HG02870 (cell line): ENCODE data around the gene TBX5.

ENCODE experiments used
- ATAC-seq: cut with Tn5 transposase; IDR thresholded peaks from one replicate; pipeline ENCODE4 v1.9.1; 2021; ENCODE audit warnings: mild to moderate bottlenecking, moderate library complexity; ENCODE audit not compliant: unreplicated experiment

TBX5 gene

DNA sequence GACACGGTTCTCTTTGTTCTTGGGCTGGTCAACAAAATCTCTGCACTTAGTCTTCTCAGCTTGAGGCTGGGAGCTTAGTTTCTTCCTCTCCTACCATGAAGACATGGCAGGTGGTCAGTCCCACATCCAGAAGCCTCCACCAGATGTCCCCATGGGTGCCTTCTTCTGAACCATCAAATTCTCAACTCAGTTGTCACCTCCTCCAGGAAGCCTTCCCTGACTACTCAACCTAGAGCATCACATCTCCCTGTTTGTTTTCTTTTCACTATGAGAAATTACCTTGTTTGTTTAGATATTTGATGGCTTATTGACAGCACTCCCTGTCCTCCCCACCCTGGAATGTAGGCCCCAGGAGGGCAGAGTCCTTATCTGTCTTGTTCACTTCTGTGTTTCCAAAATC is 84.4 kb downstream of the TBX5 start:
- ATAC-seq: no peak

DNA sequence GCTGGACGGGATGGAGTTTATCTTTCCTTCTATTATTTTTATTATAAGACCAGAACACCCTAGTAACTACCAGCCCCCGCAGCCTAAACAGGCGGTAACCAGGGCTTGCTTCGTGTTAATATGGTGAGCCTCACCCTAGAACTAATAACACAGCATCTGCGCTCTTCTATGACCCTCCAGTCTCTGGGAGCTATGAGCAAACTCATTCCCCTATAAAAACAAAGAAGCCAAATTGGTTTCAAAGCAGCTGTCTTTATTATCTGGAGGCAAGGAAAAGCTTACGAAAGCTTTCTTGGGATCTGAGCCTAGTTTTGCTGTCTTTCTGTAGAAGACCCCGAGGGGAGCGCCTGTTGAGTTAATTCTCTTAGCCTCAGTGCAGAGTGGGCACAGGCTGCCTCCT is 85.0 kb downstream of the TBX5 start:
- ATAC-seq: no peak

DNA sequence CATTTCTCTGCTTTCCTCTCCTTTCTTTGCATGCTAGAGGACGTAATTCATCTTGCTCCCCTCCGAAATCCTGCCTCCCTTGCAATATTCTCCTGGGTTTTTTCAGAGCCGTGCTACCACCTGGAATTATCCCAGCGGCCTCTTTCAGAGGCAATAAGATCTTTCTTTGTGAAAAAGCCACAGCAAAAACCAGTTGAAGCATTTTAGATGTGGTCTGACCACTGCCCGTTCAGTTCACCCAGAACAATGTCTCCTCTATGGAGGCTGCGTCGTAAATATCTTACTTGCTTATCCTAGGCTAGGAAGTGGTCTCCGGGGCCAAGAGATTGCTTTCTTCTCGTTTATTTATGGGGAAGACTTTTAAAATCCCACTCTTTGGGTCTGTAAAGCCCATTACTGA is 85.8 kb downstream of the TBX5 start:
- no peak for ATAC-seq

DNA sequence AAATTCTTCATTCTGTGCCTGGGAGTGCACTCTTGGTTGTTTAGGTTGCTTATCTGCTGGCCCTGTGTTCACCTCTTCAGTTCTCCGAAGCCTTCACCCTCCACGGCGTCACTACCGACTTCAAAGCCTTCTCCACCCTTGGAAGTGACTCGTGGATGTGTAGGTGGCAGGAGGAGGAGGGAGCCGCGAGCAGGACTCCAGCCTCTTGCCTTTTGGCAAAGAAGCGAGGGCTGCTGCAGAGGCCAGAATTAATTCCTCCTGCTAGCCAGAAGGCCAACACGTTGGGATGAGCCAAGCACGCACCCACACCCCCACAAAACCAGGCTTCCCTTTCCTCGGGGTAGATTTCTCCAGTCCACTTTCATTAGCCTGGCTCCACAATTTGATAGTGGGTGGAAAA is 86.5 kb downstream of the TBX5 start:
- no peak for ATAC-seq

DNA sequence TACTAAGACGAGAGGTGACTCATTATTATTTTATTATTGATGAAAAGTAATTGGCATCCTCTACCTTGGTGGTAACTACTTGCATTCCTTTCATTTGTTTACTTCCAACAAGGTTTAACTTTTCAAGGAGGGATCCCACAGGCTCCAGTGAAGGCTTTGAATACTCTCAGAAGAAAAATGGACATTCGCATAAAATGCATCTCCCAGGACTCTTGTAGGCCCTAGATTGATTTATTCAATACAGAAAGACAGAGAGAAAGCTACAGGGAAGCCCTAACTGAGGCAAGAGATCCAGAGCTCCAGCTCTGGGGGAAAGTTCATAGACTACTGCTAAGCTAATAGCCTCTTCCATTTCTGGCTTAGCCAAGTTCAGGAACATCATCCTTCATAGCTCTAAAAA is 87.0 kb downstream of the TBX5 start:
- no peak for ATAC-seq

DNA sequence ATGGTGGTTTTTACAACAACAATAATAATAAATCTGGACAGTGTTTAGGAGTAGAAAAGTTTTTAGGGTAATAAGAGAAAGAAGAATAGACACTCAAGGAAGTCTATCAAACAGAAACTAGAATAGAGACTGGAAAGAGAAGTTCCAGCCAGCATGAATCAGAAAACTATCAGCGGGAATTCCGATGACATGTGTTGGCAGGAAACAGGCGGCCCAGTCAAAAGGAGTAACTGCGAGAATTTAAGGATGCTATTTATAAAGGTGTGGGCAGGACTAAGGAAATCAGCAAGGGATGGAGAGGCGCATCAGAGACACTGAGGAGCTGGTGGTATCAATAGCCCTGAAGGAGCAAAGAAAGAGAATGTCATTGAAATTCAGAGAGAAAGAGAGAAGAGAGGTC is 89.9 kb downstream of the TBX5 start:
- ATAC-seq: no peak

DNA sequence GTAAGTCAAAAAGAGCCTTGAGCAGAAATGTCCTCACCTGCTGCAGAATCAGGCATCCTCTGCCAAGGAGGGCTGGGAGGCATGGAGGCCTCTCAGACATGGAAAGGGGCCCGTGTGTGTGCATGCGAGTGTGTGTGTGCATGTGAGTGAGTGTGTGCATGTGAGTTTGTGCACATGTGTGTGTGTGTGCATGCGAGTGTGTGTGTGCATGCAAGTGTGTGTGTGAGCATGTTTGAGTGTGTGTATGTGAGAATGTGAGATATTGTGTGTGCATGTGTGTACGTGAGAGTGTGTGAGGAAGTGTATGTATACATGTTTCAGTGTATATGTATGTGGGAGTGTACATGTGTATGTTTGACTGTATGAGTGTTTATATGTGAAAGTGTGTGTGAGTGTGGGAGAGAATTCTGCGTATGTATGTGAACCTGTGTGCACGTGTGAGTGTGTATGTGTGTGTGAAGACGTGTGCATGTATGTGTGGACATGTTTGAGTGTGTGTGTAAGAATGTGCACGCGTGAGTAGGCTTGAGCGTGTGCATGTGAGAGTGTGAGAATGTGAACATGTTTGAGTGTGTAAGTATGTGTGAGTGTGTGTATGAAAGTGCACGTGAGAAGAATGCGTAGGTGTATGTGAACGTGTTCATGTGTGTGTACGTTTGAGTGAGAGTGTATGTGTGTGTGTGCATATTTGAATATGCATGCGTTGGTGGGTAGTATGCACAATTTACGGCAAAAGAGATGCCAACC is 90.8 kb downstream of the TBX5 start:
- no peak for ATAC-seq

DNA sequence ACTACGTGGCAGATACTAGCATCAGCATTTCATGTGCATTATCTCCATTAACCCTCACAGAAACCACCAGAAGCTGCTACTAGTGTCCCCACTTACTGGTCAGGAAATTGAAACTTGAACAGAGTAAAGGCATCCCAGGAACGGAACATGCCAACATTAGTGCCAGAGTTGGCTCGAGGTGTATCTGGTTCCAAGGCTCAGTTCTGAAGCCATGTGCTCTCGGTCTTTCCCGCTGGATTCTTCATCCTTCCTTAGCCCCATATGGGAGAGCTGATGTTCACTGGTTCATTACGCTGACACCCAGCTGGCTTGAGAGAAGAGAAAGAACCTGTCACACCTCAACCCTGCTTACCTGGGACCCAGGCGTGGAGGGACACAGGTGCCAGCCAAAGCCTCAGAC is 91.5 kb downstream of the TBX5 start:
- ATAC-seq: no peak

DNA sequence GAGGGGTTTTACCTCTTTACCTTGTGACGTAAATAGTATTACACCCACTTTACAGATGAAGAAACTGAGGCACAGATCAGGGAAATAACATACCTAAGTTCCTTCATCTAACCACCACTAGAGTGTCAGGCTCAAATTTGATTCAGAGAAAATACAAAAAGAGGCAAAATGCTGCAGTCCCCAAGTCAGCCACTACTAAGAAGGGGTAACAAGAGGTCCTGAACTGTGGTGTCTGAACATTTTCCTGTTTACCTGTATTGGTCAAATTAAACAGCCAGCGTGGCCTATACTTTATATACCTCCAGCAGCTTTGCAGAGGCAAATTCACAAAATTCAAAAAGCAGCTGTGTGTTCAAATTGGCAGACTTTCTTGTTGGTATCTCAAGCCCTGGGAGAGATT is 92.0 kb downstream of the TBX5 start:
- no peak for ATAC-seq

DNA sequence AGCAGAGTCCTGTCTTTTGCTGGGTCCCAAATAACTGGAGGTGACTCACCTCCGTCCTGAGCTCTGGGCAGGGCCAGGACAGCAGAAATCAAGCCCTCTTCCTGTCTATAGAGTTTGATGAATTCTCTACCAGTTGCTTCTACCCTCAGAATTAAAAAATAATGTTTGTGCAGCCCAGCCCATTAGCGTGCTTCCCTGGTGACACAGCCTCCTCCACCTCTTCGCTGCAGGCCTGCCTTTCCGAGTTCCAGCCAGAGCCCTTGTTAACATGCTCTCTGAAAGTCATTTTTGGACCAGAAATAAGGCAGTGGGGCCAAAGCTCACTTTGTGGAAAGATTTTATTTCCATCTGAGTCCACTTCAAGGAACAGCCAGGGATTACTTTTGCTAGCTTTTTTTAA is 94.0 kb downstream of the TBX5 start:
- no peak for ATAC-seq

DNA sequence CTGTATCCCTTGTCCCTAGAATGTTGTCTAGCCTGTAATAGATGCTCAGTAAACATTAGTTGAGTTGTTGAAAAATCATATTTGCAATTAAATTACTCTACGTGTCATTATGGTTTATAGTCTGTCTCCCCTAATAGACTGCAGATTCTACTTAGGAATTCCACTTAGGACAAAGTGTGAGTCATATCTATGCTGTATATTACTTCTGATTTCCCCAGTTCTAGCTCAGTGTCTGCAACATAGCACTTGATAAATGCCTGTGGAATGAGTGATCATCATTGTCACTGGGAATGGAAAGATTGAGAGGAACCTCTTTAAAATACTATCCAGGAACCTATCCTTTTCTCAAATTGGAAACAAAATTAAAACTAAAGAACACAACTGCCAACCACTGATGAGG is 99.3 kb downstream of the TBX5 start:
- no peak for ATAC-seq

DNA sequence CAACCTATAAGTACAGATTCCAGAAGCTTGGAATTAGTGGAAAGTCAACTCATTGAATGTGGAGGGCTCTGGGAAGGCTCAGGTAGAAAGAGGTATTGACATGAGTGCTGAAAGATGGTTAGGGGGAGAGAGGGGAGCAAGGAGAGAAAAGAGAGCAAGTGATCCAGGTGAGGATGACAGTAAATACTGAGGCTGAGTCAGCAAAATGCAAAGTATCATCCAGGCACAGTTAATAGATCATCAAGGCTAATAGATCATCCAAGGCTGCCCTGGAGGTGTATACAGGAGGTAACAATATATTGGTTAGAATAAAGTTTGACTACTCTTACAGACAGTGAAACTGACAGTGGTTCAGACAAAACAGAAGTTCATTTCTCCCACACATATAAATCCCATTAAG is 100.5 kb downstream of the TBX5 start:
- no peak for ATAC-seq
